ENCODE measurements around the gene CNTN1.
"Not testable (repeated sequence)": the region's sequence is repeated elsewhere in the genome, so short reads cannot be mapped to it uniquely, and the experiment has no call there.

CNTN1 gene

GRCh38 chr12:40735551-40736230 is 43.5 kb downstream of the CNTN1 start:
- no peak for DNase-seq (ENCODE audit: low read depth)
- TF ChIP-seq CTCF (conservative IDR thresholded peaks at IDR 0.05; ENCODE audit: low read depth, low read length): no peak

GRCh38 chr12:40737416-40737815 is 45.2 kb downstream of the CNTN1 start:
- not testable (repeated sequence) for DNase-seq (ENCODE audit: low read depth); H3K4me3 ChIP-seq (ENCODE audit: low read depth, low read length)

More at GRCh38 chr12:40735551-40736230, 43.5 kb downstream of the CNTN1 start:
- no peak overlapping the region for H3K4me3 ChIP-seq (ENCODE audit: low read depth, low read length)

- DNase-seq (ENCODE audit: low read depth): no peak
- TF ChIP-seq CTCF (conservative IDR thresholded peaks at IDR 0.05; ENCODE audit: low read depth, low read length): no peak
- no peak overlapping the region for H3K4me3 ChIP-seq (ENCODE audit: low read depth, low read length)
These were observed 46.6 kb downstream of the CNTN1 start for GRCh38 chr12:40738856-40739255.

GRCh38 chr12:40742041-40742440 is 49.8 kb downstream of the CNTN1 start:
- no peak overlapping the region for H3K4me3 ChIP-seq (ENCODE audit: low read depth, low read length)
- no peak for DNase-seq (ENCODE audit: low read depth)
- TF ChIP-seq CTCF (conservative IDR thresholded peaks at IDR 0.05; ENCODE audit: low read depth, low read length): no peak

GRCh38 chr12:40745386-40745785 is 53.1 kb downstream of the CNTN1 start:
- no peak overlapping the region for H3K4me3 ChIP-seq (ENCODE audit: low read depth, low read length)
- DNase-seq (ENCODE audit: low read depth): no peak
- TF ChIP-seq CTCF (conservative IDR thresholded peaks at IDR 0.05; ENCODE audit: low read depth, low read length): no peak

- H3K4me3 ChIP-seq (ENCODE audit: low read depth, low read length): no peak overlapping the region
- no peak for DNase-seq (ENCODE audit: low read depth)
- no peak for TF ChIP-seq CTCF (conservative IDR thresholded peaks at IDR 0.05; ENCODE audit: low read depth, low read length)
These were observed 57.6 kb downstream of the CNTN1 start for GRCh38 chr12:40749863-40750262.

- H3K4me3 ChIP-seq (ENCODE audit: low read depth, low read length): no peak overlapping the region
- DNase-seq (ENCODE audit: low read depth): no peak
- TF ChIP-seq CTCF (conservative IDR thresholded peaks at IDR 0.05; ENCODE audit: low read depth, low read length): no peak
These were observed 59.8 kb downstream of the CNTN1 start for GRCh38 chr12:40752011-40752410.
